PC-9 (cell line): Measurements from ENCODE around the gene ETS2. TPM values are rescaled to one million over a fixed set of nuclear protein-coding genes. Genes with fewer than 3 reads are reported as not detected.
A peak's percentile ranks its signal among the peaks of the same experiment; 100 is the strongest.

ENCODE experiments used
- BruUV-seq: library from RNA; stranded (reverse); fragments of 400-500 nt; replicated peaks from 2 replicates; lab custom pipeline; 2021; lab: Mats Ljungman, UMichigan
- CTCF ChIA-PET: fragments of 300-600 bp; sonication (Branson Sonifier 250); formaldehyde crosslinking; loops from one replicate; lab custom pipeline; 2022; ENCODE audit warnings: antibody characterized with exemption; lab: Charles Lee
- POLR2A ChIA-PET: fragments of 300-600 bp; sonication (Branson Sonifier 250); formaldehyde crosslinking; loops from one replicate; lab custom pipeline; 2022; ENCODE audit warnings: antibody characterized with exemption; ENCODE audit not compliant: unreplicated experiment; lab: Charles Lee
- DNase-seq, 2 experiments: peaks; one replicate each; pipeline versions ENCODE4 v3.0.0 to v3.0.0-alpha.2; 2015 to 2022; ENCODE audit warnings: mixed read lengths in 1 of 2
- H2AFZ ChIP-seq: fragments of 200-600 bp; sonication (generic); 2 replicates; pipeline ENCODE4 v1.8.1; 2017; ENCODE audit warnings: antibody characterized with exemption
- H3F3A ChIP-seq: fragments of 200-600 bp; sonication (generic); 2 replicates; pipeline ENCODE4 v1.8.1; 2017; ENCODE audit warnings: antibody characterized with exemption, mild to moderate bottlenecking, low read depth; ENCODE audit not compliant: insufficient read depth
- H3K27ac ChIP-seq: fragments of 200-600 bp; sonication (generic); 2 replicates; pipeline ENCODE4 v1.6.1; 2016; ENCODE audit warnings: mixed run types
- H3K27me3 ChIP-seq: fragments of 200-600 bp; sonication (generic); 2 replicates; pipeline ENCODE4 v1.6.1; 2016; ENCODE audit warnings: low read depth, mixed run types; ENCODE audit not compliant: insufficient read depth
- H3K36me3 ChIP-seq: fragments of 200-600 bp; sonication (generic); 2 replicates; pipeline ENCODE4 v1.6.1; 2016; ENCODE audit warnings: low read depth, mixed run types
- H3K4me1 ChIP-seq: fragments of 200-600 bp; sonication (generic); replicated peaks from 2 replicates; pipeline ENCODE4 v1.6.1; 2016; ENCODE audit warnings: mixed run types; ENCODE audit not compliant: insufficient read depth
- H3K4me2 ChIP-seq: fragments of 200-600 bp; sonication (generic); 2 replicates; pipeline ENCODE4 v1.6.1; 2017; ENCODE audit warnings: mixed run types
- H3K4me3 ChIP-seq: fragments of 200-600 bp; sonication (generic); 2 replicates; pipeline ENCODE4 v1.6.1; 2016; ENCODE audit warnings: mixed run types
- H3K79me2 ChIP-seq: fragments of 200-600 bp; sonication (generic); 2 replicates; pipeline ENCODE4 v1.6.1; 2017; ENCODE audit warnings: low read depth, mixed run types
- H3K9me2 ChIP-seq: fragments of 200-600 bp; sonication (generic); 2 replicates; pipeline ENCODE4 v1.8.1; 2017; ENCODE audit warnings: mild to moderate bottlenecking; ENCODE audit not compliant: insufficient read depth
- H3K9me3 ChIP-seq: fragments of 200-600 bp; sonication (generic); 2 replicates; pipeline ENCODE4 v1.8.1; 2016; ENCODE audit warnings: low read depth; ENCODE audit not compliant: insufficient read depth
- H4K20me1 ChIP-seq: fragments of 200-600 bp; sonication (generic); 2 replicates; pipeline ENCODE4 v1.8.1; 2017; ENCODE audit not compliant: insufficient read depth
- CTCF ChIP-seq: fragments of 200-600 bp; sonication (generic); conservative IDR thresholded peaks from 2 replicates; pipeline ENCODE4 v1.6.1; 2017; ENCODE audit warnings: mixed run types, antibody characterized with exemption, mild to moderate bottlenecking, moderate library complexity
- EZH2 ChIP-seq: fragments of 200-600 bp; sonication (generic); IDR thresholded peaks from 2 replicates; pipeline ENCODE4 v1.8.0; 2017; ENCODE audit warnings: antibody characterized with exemption, low read depth
- intact Hi-C: fragments of 100-400 bp; cut with micrococcal nuclease; formaldehyde crosslinking; loops from one replicate; pipeline ENCODE4 v1.10.0; 2022; ENCODE audit not compliant: unreplicated experiment
- total RNA-seq: library from RNA; stranded (reverse); gene quantifications from 2 replicates; pipeline ENCODE4 v1.2.3, GENCODE V29; 2021

ETS2 gene
- total RNA-seq, 1 experiment from 2014 or later: 20.4 TPM

GRCh38 chr21:38840456-38841300, 34.9 kb downstream of the ETS2 start:
- H3K79me2 ChIP-seq: no peaks in the 10 kb centered on the region
- no peak for TF ChIP-seq EZH2
- no peak for TF ChIP-seq CTCF
- CTCF ChIA-PET: no interaction called here
- peaks cover 17% of the 10 kb centered on the region for H3F3A ChIP-seq
- no peak overlapping the region for H3K4me3 ChIP-seq
- no peak overlapping the region for H2AFZ ChIP-seq
- no peaks in the 10 kb centered on the region for H3K36me3 ChIP-seq
- H3K9me2 ChIP-seq: no peaks in the 10 kb centered on the region
- H3K27ac ChIP-seq: peak overlapping the region; percentile 99
- BruUV-seq: no TSS peak
- no peaks in the 10 kb centered on the region for H4K20me1 ChIP-seq
- intact Hi-C loops: no loop called here
- peak overlapping the region; percentile 68; the same call in 1 of the 2 replicates for H3K4me2 ChIP-seq
- POLR2A ChIA-PET: no interaction called here
- peaks cover 23% of the 10 kb centered on the region for H3K4me1 ChIP-seq
- H3K27me3 ChIP-seq: no peaks in the 10 kb centered on the region
- H3K9me3 ChIP-seq: no peaks in the 10 kb centered on the region
- DNase-seq: no peak

- Histone ChIP-seq H2AFZ (no peak overlapping the region), H4K20me1 (no peaks in the 10 kb centered on the region), H3K27me3 (no peaks in the 10 kb centered on the region), H3K36me3 (no peaks in the 10 kb centered on the region), H3K4me1 (peaks cover 23% of the 10 kb centered on the region), H3K9me2 (no peaks in the 10 kb centered on the region), H3K27ac (no peak overlapping the region), H3K4me2 (no peak overlapping the region), H3K9me3 (no peaks in the 10 kb centered on the region), H3K79me2 (no peaks in the 10 kb centered on the region), H3F3A (peaks cover 17% of the 10 kb centered on the region), H3K4me3 (no peak overlapping the region)
- CTCF ChIA-PET: no interaction called here
- POLR2A ChIA-PET: no interaction called here
- no TSS peak for BruUV-seq
- no peak for DNase-seq
- intact Hi-C loops: no loop called here
- TF ChIP-seq EZH2 (no peak), CTCF (no peak)
These were observed 35.7 kb downstream of the ETS2 start for GRCh38 chr21:38841472-38841871.

GRCh38 chr21:38842079-38842478, 36.4 kb downstream of the ETS2 start:
- peaks cover 23% of the 10 kb centered on the region for H3K4me1 ChIP-seq
- no peaks in the 10 kb centered on the region for H3K27me3 ChIP-seq
- no peak overlapping the region for H3K27ac ChIP-seq
- H3K4me3 ChIP-seq: no peak overlapping the region
- H4K20me1 ChIP-seq: no peaks in the 10 kb centered on the region
- H2AFZ ChIP-seq: no peak overlapping the region
- H3K9me2 ChIP-seq: no peaks in the 10 kb centered on the region
- H3F3A ChIP-seq: peaks cover 17% of the 10 kb centered on the region
- DNase-seq: no peak
- intact Hi-C loops: no loop called here
- no peaks in the 10 kb centered on the region for H3K36me3 ChIP-seq
- H3K9me3 ChIP-seq: no peaks in the 10 kb centered on the region
- TF ChIP-seq EZH2 (no peak), CTCF (no peak)
- ChIA-PET POLR2A (no interaction called here), CTCF (no interaction called here)
- H3K79me2 ChIP-seq: no peaks in the 10 kb centered on the region
- no TSS peak for BruUV-seq
- no peak overlapping the region for H3K4me2 ChIP-seq
